NCI-H524 (cell line): ENCODE results near the gene FDXR.
A peak's percentile ranks its signal among the peaks of the same experiment; 100 is the strongest.

Experiments used
- DNase-seq, 2 experiments: peaks; one replicate each; lab custom pipeline; 2025; lab: John Stamatoyannopoulos, UW

FDXR gene

DNA sequence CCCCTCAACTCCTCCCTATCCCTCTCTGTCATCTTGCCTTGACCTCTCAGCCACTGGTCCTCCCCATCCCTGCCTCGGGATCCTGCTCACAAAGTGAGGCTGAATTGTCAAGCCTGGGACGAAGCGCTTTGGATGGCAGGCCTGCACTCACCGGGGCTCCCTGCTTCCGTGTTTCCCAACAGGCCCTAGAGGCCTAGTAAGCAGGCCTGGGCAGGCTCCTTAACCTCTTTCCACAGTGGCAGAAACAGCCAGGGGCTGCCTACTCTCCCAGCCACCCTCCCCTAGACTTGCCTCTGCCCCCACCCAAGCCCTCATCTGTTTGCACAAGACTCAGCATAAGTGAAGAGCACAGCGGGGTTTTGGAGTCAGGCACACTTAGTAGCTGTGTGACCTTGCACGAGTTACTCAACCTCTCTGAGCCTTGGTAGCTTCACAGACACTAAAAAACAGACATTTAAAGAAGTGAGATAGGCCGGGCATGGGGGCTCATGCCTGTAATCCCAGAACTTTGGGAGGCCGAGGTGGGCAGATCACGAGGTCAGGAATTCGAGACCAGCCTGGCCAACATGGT lies 25.7 kb upstream of the FDXR start:
- no peak for DNase-seq

DNA sequence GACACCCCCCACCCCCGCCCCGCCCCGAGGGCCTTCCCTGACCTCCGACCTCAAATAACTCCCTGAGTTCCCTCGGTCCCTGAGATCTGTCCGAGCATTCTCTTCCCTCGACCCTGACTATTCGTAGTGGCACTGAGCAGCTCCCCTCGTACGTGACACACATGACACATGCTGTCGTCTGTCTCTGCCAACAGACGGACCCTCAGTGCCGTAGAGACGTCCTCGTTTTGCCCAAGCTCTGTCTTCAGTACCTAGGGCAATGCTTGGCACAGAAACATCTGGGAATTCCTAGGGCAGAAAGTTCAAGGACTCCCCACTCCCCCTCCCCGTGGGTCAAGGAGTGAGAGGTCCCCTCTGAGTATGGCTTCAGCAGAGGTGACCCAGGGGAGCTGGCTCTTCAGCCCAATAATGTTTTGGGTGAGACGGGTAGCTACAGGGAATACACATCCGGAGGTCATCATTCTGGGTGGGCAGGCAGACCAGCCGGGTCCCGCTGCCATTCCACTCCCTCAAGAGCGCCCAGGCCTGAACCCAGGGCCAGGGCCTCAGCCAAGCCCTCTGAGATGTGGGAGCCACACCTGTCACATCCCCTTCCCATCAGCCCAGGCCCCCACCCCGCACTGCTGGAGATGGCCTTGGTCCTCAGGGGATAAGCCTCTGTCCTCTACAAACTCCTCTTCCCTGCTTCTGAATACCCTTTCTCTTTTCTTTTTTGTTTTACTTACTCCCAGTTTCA lies 21.3 kb upstream of the FDXR start:
- DNase-seq, result peak in 1 of 2 experiments; percentile 29

DNA sequence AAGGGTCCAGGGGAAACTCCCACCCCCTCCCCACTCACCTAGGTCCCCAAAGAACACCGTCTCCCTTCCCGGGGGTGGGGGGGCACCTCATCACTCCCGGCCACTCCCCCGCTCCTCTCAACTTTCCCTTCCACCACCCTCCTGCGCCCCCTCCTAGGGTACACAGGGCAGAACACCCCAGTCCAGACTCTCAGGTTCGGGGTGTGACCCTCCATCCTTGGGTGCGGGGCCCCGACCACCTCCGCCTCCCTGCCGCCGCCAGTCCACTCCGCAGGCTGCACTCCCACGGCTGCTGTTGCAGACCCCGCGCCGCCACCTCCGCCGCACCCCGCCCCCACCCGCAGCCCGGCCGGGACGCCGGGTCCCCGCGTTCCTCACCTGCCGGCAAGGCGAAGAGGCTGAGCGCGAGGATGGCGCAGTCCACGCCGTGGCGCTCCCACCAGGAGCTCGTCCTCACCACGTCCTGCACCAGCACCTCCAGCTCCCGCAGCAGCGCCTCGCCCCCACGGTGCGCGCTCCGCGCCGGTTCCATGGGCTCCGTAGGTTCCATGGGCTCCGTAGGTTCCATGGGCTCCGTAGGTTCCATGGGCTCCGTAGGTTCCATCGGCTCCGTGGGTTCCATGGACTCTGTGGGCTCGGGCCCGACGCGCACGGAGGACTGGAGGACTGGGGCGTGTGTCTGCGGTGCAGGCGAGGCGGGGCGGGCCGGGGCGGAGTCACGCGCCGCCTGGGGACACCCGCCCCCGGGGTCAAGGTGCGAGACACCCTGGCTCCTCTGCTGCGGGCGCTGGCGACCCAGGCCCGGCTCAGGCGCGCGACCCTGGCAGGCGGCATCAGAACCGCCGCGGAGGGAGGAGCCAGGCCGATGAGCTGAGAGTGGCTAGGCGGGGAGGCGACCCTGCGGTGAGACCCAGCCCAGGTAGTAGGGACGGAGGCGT lies 20.4 kb upstream of the FDXR start, which contains the start of gene FADS6:
FADS6 (minus strand) TSS at position 660 of the 938 bp plus-strand sequence; CDS start at position 622, 38 bp downstream.
- DNase-seq, result no peak

DNA sequence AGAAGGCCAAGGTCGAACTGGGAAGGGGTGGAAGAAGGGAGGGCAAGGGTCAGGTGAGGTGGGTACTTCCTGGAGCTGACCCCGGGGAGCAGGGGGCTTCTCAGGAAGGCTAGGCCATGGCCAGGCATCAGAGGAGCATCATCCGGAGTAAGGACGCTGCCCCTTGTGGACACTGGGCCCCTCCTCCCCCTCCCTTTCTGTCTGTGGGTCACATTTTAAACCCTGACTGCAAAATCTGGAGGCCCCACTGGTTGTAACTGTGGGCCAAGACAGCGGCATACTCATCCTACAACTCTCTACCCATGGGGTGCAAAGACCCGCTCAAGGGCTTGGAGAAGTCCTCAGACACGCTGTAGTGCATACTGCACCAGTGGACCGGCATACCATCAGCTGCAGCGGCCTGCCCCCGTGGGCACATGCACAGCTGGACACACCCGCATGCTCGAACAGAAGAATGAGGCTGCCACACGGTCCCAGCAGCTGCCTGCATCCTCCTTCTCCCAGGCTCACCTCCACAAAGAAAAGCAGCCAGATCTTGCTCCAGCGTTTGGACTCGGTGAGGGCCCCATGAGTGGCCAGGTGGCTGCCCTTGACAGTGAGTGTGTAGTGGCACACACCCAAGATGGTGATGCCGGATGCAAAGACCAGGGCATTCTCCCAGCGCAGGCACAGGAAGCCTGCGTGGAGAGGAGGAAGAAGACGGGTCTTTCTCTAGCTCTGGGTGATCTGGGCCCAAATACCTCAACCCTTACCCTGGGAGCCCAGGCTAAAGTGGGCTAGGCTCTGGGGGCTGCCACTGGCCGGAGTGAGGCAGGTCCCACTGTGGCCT lies 19.4 kb upstream of the FDXR start:
- peak in 1 of 2 experiments; percentile 59 for DNase-seq

DNA sequence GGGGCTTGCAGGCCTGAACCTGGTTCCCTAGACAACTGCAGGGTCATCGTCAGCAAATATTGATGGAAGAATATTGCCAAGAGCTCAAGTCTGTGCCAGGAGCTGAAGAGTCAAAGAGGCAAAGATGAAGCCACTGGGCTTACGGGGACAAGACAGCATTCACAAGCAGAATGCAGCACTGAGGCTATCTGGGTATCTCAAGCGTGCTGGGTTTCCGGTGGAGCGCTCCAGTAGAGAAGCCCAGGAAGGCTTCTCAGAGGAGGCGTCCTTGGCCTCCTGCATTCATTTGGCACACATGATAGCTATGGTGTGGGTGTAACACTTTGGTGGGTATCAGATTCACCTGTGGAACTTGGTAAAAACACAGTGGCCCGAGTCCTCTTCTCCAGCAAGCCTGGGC lies 17.8 kb upstream of the FDXR start:
- no peak for DNase-seq

DNA sequence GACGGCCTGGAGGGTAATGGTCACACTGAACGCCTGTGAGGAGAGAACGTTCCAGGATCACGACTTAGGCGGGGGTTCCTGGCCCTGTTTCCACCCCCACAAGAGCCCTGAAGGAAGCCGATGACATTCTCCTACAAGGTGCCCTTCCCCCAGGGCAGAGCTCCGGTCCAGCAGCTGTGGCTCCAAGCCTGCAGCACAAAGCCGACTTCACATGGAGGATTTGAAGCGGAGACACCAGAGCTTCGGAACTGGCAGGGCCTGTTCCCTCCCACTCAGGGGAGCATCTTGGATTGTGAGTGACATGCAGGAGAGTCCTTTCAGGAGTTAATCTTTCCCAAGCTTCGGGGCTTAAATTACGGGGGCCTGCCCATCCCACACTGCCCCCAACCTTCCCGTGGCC lies 15.7 kb upstream of the FDXR start:
- DNase-seq, result peak in 1 of 2 experiments; percentile 51

DNA sequence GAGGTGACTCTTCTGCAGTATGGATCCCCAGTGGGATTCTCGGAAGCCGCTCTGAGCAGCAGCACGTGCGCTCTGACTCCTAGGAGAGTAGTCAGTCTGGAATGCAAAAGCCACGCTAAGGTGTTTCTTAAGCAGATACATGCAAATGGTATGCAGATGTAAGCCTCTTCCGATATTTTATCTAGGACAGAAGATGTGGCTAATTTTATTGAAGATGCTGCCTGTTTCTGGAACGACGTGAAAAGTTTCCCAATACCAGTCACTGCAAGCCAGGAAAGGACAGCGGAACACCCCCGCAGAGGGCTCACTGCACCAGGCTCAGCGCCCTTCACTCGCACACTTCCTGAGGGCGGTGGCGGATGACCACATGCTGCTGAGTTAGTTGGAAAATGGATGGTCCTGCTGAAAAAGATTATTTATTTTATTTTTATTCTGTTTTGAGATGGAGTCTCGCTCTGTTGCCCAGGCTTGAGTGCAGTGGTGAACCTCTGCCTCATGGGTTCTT lies 10.5 kb upstream of the FDXR start:
- DNase-seq, result no peak

DNA sequence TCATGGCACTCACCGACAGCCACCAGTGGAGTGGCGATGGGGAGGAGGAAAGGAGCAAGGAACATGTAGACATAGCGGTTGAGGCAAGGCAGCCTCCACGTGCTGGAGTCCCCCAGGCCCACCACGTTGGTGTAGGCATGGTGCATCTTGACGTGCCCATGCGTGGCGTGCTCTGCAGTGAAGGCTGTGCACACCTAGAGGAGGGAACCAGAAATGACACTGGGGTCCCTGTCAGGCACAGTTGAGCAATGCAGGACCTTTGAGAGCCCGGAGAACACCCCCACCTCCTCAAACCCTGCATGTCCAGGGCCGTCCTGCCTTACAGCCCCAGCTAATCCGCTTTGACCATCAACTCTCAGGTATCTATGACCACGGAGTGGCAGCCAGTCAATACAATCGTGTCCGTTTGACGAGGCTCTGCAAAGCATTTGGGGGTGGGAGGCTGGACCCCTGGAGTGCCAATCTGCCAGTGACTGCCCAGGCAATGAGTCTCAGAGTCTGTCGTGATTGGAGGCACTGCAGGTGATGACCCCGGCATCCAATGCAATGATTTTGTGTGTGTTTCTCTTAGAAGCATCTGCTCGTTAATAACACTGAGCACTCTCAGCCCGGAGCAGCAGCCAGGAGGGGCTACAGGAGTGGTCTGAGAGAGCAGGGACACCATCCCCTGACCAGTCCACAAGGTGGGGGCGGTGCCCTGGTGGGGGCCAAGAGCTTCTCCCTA lies 9.9 kb upstream of the FDXR start:
- no peak for DNase-seq

DNA sequence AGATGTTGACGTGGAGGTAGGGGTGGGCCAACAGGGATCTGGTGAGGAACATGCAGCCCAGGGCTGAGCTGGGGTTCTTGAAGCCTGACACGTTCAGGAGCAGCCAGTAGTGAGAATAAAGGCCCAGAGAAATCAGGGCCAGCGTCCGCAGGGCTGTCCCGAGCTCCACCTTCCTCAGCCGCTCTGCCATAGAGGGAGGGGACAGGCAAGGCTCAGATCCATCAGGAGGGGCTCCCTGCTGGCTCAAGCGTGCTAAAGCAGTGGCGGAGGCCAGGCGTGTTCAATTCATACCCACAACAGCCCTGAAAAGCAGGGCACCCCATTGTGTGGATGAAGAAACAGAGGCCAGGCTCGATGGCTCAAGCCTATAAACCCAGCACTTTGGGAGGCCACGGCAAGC lies 8.3 kb upstream of the FDXR start:
- no peak for DNase-seq

DNA sequence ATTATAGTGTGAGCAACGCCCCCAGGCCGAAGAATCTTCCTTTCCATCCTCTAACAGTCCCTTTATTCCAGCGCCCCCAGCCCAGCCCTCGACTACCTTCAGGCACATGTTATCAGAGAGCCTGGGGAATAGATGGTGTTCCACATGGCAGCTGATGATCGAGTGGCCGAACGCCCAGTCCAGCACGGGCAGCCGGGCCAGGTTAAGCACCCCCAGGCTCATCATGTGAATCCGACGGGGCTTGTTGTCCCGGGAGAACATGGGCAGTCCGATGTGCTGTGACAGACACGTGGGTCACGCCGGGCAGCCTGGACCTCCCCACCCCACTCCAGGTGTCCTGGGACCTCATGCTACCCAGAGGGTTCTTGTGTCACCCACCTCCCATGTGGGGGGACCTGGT lies 6.5 kb upstream of the FDXR start:
- no peak for DNase-seq

DNA sequence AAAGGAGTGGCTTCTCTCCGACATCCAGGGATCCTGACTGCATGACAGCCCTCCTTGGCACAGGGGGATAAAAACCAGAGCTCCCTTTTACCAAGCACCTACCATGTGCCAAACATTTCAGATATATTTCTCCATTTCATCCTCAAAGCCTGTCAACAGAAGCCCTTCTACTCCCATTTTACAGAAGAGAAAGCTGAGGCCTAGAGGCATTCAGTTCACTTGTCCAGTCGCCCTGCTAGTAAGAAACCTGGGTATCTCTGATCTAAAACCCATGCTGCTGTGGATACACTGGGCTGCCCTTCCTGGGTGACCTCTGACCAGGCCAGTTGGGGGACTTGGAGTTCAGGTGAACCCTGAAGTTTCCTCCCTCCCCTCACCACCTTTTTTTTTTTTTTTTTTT lies 5.9 kb upstream of the FDXR start:
- DNase-seq, result no peak

DNA sequence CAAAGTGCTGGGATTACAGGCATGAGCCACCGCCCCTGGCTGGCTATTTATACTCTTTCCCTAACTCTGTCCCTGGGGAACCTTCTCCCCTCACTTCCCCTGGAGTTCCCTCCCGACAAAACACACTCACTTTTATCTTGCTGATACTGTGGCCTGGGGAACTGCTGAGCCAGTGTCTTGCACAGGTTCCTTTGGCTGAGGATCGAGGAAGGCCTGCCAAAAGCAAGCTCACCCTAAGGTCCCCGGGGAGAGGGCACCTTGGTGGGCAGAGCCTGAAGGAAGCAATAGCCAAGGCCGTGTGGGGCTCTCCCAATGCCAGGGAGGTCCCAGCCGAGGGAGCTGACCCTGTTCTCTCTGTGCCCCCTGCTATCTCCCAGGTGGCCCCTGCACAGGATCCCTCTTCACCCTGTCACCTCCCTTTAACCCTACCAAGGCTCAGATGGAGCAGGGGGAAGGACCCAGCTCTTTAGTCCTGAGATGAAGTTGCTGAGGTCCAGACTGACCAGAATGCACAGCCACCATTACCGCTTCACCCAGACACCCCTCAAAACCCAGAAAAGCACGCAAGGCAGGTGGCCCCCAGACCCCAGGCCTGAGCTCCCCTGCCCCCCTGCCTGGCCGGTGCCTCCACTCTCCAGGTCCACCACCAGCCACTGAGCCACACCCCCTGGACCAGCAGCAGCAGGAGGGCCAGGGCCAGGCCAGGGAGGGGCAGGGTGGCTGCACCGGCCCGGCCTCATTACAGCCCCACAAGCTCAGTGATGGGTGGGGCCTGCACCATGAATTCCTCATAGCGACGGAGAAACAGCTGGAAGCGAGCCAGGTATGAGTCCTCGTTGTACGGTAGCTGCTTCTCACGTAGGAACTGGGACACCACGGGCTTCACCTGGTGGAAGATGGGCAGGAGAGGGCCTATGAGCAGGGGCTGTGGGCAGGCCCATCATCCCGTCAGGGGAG lies 5.1 kb upstream of the FDXR start:
- DNase-seq, result no peak

DNA sequence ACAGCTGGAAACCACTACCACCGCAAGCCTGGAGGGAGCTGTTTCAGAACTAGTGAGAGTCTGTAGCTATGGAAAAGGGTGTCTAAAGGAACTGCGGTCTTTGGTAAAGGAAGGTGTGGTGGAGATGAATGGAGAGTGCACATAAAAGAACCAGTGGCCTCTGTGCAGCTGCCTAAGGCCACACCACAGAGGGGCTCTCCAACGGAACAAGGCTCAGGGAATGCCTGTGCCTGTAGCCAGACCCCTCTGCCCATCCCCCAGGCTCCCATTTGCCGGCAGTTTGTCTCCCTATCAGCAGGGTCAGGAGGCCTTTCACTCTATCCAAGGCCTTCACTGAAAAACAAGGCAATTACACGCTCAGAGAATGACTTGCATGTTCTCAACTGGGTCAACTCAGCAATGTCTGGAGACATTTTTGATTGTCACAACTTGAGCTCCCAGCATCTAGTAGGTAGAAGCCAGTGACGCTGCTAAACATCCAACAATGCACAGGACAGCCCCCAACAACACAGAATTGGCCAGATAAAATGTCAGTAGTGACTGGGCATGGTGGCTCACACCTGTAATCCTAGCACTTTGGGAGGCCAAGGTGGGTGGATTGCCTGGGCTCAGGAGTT lies 3.3 kb upstream of the FDXR start:
- DNase-seq, result no peak

DNA sequence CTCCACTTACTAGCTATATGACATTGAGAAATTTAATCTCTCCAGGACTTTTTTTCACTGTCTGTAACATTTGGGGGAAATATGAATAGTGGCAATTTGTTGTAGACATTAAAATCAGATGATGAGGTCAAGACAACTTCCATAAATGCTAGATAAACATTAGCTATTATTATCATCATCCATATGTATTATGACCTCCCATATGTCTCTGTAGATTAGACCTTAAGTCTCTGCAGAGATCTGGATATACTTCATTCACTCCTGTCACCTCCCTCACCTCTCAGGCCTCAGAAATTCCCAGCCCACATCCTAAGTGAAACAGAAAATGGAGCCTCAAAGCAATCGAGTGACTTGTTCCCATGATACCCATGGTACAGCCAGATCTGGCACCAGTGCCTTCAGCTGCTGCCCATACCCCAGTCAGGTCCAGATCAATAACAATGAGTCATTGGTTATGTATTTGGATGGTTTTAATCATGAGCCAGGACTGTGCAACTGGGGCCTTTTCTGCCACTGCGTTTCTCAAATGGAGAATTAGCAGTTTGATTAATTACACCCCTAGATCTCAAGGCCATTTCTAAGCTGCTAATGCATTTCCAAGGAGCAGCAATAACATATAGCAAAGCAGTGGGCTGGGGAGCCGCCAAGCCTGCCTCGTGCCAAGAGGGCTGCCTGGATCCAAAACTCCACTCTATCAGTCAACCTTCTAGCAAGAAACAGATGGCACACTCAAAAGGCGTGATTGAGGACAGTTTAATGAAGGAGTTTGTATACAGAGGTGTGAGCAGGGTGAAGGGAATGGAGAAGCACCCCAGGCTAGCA lies 2.6 kb upstream of the FDXR start:
- peak; percentile 68 to 78 for DNase-seq

DNA sequence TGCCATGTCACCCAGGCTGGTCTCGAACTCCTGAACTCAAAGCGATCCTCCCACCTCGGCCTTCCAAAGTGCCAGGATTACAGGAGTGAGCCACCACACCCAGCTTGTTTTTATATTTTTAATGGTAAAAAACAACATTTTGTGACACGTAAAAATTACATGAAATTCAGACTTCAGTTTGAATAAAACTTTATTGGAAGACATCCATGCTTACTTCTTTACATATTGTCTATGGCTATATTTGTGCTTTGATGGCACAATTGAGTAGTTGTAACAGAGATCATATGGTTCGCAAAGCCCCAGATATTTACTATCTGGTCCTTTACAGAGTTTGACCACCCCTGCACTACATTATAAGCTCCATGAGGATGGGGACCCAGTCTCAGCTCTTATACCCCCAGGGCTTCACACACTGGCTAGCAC lies 1.8 kb upstream of the FDXR start:
- no peak for DNase-seq

DNA sequence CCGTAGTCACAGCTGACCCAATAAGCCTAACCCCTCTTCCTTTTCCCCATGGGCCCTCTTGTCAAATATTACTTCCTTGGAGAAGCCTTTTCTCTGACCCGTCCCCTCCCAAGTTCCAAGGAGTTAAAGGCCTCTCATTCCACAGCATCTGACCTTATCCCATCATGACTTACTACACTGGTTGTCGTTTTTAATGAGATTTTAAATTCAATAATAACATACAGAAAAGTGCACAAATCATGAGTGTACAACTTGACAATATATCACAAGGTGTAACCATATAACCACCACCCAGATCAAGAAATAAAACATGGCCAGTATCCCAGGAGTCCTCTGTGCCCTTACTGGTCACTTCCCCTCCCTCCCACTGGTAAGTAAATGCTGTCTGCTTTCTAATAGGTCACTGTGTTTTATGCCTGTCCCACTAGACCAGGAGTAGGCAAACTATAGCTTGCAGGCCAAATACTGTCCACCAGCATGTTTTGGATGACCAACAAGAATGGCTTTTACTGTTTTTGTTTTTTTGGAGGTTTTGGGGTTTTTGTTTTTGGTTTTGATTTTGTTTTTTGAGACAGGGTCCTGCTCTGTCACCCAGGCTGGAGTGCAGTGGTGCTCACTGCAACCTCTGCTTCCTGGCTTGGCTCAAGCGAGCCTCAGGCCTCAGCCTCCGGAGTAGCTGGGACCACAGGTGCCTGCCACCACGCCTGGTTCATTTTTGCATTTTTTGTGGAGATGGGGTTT lies 1.2 kb upstream of the FDXR start:
- no peak for DNase-seq

DNA sequence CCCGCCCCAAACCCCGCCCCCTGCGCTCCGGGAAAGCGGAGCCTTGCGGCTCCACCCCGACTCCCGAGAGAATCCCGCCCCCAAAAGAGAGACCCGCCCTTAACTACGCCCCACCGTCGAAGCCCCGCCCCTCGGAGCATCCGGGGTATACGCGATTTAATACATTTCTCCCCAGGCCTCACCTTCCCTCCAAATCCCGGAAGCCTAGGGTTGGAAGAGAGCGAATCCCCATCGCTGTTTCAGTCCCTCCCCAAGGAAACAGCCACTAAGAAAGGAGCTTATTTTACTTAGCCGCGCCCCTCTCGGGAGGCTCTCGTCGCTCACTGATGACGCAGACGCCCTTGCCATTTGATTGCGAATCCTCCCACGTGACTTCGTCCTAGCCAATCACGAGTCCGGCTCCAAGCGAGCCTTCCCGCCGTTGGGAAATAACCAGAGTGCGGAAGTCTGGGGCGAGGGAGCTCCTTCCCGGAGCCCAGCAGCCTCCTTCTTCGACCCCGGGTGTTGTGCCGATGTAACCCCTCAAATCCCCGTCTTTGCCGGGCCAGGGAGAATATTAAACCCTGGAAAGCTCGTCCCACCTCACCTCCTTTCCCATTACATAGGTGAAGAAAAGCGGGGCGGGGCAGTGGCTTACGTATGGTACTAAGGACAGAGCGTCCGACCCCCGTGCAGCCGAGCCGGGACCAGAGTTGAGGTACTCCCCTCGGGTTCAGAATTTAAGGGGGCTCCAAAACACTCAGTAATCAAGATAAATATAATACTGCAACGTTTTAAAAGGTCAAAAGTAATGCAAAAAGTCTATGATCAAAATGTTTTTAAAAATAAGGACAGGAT lies 461 bp upstream of the FDXR start:
- DNase-seq, result peak; percentile 100
